Measurements from ENCODE around the gene CEMIP. TPM values are rescaled to one million over a fixed set of nuclear protein-coding genes. Genes with fewer than 3 reads are reported as not detected.

CEMIP gene
- total and polyA plus RNA-seq, 12 donors, result 0.08 to 2.2 (median 0.35) TPM

- WGBS, 4 donors, result 83 to 91% (median 87%) methylated on average over 7 of the region's 7 CpGs
- no peaks in the 10 kb centered on the region for H3K9me3 ChIP-seq (replicated peaks in 1 of 3)
- H3K36me3 ChIP-seq (replicated peaks in 1 of 2), result no peaks in the 10 kb centered on the region
- intact Hi-C loops (cut with DNase I), result no loop called here
- H3K4me1 ChIP-seq (replicated peaks in 1 of 2), result no peaks in the 10 kb centered on the region
- no peaks in the 10 kb centered on the region for H3K27me3 ChIP-seq
- no peak overlapping the region for H3K4me3 ChIP-seq
- no peak overlapping the region for H3K27ac ChIP-seq
- DNase-seq, result no peak
- TF ChIP-seq, protein P1, sequence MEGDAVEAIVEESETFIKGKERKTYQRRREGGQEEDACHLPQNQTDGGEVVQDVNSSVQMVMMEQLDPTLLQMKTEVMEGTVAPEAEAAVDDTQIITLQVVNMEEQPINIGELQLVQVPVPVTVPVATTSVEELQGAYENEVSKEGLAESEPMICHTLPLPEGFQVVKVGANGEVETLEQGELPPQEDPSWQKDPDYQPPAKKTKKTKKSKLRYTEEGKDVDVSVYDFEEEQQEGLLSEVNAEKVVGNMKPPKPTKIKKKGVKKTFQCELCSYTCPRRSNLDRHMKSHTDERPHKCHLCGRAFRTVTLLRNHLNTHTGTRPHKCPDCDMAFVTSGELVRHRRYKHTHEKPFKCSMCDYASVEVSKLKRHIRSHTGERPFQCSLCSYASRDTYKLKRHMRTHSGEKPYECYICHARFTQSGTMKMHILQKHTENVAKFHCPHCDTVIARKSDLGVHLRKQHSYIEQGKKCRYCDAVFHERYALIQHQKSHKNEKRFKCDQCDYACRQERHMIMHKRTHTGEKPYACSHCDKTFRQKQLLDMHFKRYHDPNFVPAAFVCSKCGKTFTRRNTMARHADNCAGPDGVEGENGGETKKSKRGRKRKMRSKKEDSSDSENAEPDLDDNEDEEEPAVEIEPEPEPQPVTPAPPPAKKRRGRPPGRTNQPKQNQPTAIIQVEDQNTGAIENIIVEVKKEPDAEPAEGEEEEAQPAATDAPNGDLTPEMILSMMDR (IDR thresholded peaks at IDR 0.05), result no peak
- no peak for TF ChIP-seq POLR2A (IDR thresholded peaks at IDR 0.05)
Measured at GRCh38 chr15:80803580-80804525, 24.7 kb downstream of the CEMIP start.

DNA sequence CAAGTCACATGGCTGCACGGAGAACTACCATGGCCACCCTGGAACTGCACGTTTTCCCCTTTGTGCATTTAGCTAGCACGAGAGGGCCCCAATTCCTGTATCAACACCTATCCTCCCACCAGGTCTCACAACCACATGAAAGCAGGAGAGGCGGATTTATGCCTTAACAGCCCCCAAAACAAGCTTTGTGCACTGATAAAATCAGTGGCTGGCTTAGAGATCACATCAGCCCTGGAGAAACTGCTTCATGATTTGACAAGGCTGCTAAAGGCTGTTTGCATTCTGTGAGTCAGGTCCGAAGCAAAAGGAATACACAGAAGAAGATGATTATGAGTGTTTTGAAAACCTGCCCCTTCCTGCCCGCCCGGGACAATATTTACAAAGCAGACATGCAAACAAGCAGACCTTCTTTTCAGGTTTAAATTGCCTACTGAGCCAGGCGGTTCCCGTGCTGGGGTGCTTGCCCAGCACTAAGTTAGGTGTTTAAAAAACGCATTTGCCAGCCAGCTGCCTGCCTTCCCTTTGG, 25.9 kb downstream of the CEMIP start:
- intact Hi-C loops (cut with DNase I), result no loop called here
- no peaks in the 10 kb centered on the region for H3K4me1 ChIP-seq (replicated peaks in 1 of 2)
- H3K9me3 ChIP-seq (replicated peaks in 1 of 3), result no peaks in the 10 kb centered on the region
- WGBS, 4 donors, result 38 to 53% (median 50%) methylated on average over 9 to 10 of the region's 10 CpGs
- H3K27ac ChIP-seq, result no peak overlapping the region
- no peak for DNase-seq
- no peaks in the 10 kb centered on the region for H3K36me3 ChIP-seq (replicated peaks in 1 of 2)
- H3K4me3 ChIP-seq, result no peak overlapping the region
- H3K27me3 ChIP-seq, result no peaks in the 10 kb centered on the region
- TF ChIP-seq POLR2A (IDR thresholded peaks at IDR 0.05), result no peak
- TF ChIP-seq, protein P1 (IDR thresholded peaks at IDR 0.05), result no peak

GRCh38 chr15:80811781-80812315, 32.7 kb downstream of the CEMIP start:
- no peak for DNase-seq
- no peak overlapping the region for H3K27ac ChIP-seq
- no peaks in the 10 kb centered on the region for H3K36me3 ChIP-seq (replicated peaks in 1 of 2)
- H3K27me3 ChIP-seq, result no peaks in the 10 kb centered on the region
- WGBS, 4 donors, result 61 to 73% (median 71%) methylated on average over 9 of the region's 9 CpGs
- intact Hi-C loops (cut with DNase I), result no loop called here
- no peaks in the 10 kb centered on the region for H3K9me3 ChIP-seq (replicated peaks in 1 of 3)
- no peak overlapping the region for H3K4me3 ChIP-seq
- TF ChIP-seq POLR2A (IDR thresholded peaks at IDR 0.05), result no peak
- TF ChIP-seq, protein P1 (IDR thresholded peaks at IDR 0.05), result no peak
- no peaks in the 10 kb centered on the region for H3K4me1 ChIP-seq (replicated peaks in 1 of 2)

GRCh38 chr15:80815106-80815505, 35.9 kb downstream of the CEMIP start:
- Histone ChIP-seq H3K9me3 (replicated peaks in 1 of 3) (no peaks in the 10 kb centered on the region), H3K4me1 (replicated peaks in 1 of 2) (no peaks in the 10 kb centered on the region), H3K4me3 (no peak overlapping the region), H3K36me3 (replicated peaks in 1 of 2) (no peaks in the 10 kb centered on the region), H3K27ac (no peak overlapping the region), H3K27me3 (no peaks in the 10 kb centered on the region)
- intact Hi-C loops (cut with DNase I), result no loop called here
- TF ChIP-seq POLR2A (IDR thresholded peaks at IDR 0.05), result no peak
- TF ChIP-seq, protein P1 (IDR thresholded peaks at IDR 0.05), result no peak
- DNase-seq, result no peak
- 80 to 92% (median 84%) methylated on average over 4 of the region's 4 CpGs for WGBS, 4 donors

Measured in adrenal gland (tissue), 12 donors.